H9 (cell line): ENCODE results near the gene SLC28A3. TPM values are rescaled to one million over a fixed set of nuclear protein-coding genes. Genes with fewer than 3 reads are reported as not detected.

Source experiments
- DNase-seq: peaks from one replicate; pipeline ENCODE4 v3.0.0-alpha.2; 2017
- H2AFZ ChIP-seq: one replicate; pipeline ENCODE4 v1.6.1; 2013; ENCODE audit warnings: mild to moderate bottlenecking, low read length, control low read depth, moderate library complexity
- H2AK5ac ChIP-seq: 2 replicates; pipeline ENCODE4 v1.6.1; 2013; ENCODE audit warnings: low read length, control low read depth, mixed read lengths; ENCODE audit not compliant: insufficient read length
- H2BK120ac ChIP-seq: one replicate; pipeline ENCODE4 v1.6.1; 2013; ENCODE audit warnings: low read depth, mild to moderate bottlenecking, low read length, control low read depth, inconsistent platforms; ENCODE audit not compliant: poor library complexity, severe bottlenecking
- H2BK12ac ChIP-seq: 2 replicates; pipeline ENCODE4 v1.6.1; 2013; ENCODE audit warnings: low read length, control low read depth, mixed read lengths, low read depth; ENCODE audit not compliant: insufficient read length
- H2BK15ac ChIP-seq: 2 replicates; pipeline ENCODE4 v1.6.1; 2013; ENCODE audit warnings: low read depth, low read length, control low read depth
- H2BK20ac ChIP-seq: one replicate; pipeline ENCODE4 v1.6.1; 2013; ENCODE audit warnings: low read depth, mild to moderate bottlenecking, low read length, control low read depth, inconsistent platforms; ENCODE audit not compliant: poor library complexity, severe bottlenecking
- H2BK5ac ChIP-seq: 2 replicates; pipeline ENCODE4 v1.6.1; 2013; ENCODE audit warnings: low read length, control low read depth, mixed read lengths; ENCODE audit not compliant: insufficient read length
- H3K14ac ChIP-seq: 2 replicates; pipeline ENCODE4 v1.6.1; 2013; ENCODE audit warnings: low read length, control low read depth; ENCODE audit not compliant: insufficient read depth
- H3K18ac ChIP-seq: 2 replicates; pipeline ENCODE4 v1.6.1; 2013; ENCODE audit warnings: low read depth, mild to moderate bottlenecking, mixed read lengths, low read length, control low read depth; ENCODE audit not compliant: insufficient read length
- H3K23ac ChIP-seq: 2 replicates; pipeline ENCODE4 v1.6.1; 2013; ENCODE audit warnings: low read length, control low read depth, mixed read lengths, low read depth; ENCODE audit not compliant: insufficient read length
- H3K23me2 ChIP-seq: 2 replicates; pipeline ENCODE4 v1.6.1; 2013; ENCODE audit warnings: low read depth, mild to moderate bottlenecking, mixed read lengths, low read length, control low read depth; ENCODE audit not compliant: insufficient read length, poor library complexity, severe bottlenecking
- H3K27ac ChIP-seq: 2 replicates; pipeline ENCODE4 v1.5.1; 2013; ENCODE audit warnings: low read length, control low read depth, mixed read lengths, low read depth; ENCODE audit not compliant: insufficient read length
- H3K27me3 ChIP-seq: 2 replicates; pipeline ENCODE4 v1.6.1; 2013; ENCODE audit warnings: low read length, control low read depth, inconsistent platforms; ENCODE audit not compliant: insufficient read depth
- H3K4ac ChIP-seq: 2 replicates; pipeline ENCODE4 v1.6.1; 2013; ENCODE audit warnings: low read depth, mild to moderate bottlenecking, control low read depth, inconsistent platforms, low read length, moderate library complexity
- H3K4me1 ChIP-seq: 2 replicates; pipeline ENCODE4 v1.6.1; 2013; ENCODE audit warnings: low read length, control low read depth, inconsistent platforms; ENCODE audit not compliant: insufficient read depth
- H3K4me2 ChIP-seq: 2 replicates; pipeline ENCODE4 v1.6.1; 2013; ENCODE audit warnings: low read length, control low read depth, mixed read lengths; ENCODE audit not compliant: insufficient read length, insufficient read depth
- H3K56ac ChIP-seq: 2 replicates; pipeline ENCODE4 v1.6.1; 2013; ENCODE audit warnings: low read depth, mild to moderate bottlenecking, mixed read lengths, low read length, control low read depth; ENCODE audit not compliant: insufficient read length
- H3K79me1 ChIP-seq: 2 replicates; pipeline ENCODE4 v1.6.1; 2013; ENCODE audit warnings: low read depth, mild to moderate bottlenecking, moderate library complexity, low read length, control low read depth, inconsistent platforms; ENCODE audit not compliant: insufficient read depth, poor library complexity, severe bottlenecking
- H3K79me2 ChIP-seq: 2 replicates; pipeline ENCODE4 v1.6.1; 2013; ENCODE audit warnings: low read length, control low read depth, inconsistent platforms; ENCODE audit not compliant: insufficient read depth
- H3K9ac ChIP-seq: 2 replicates; pipeline ENCODE4 v1.6.1; 2013; ENCODE audit warnings: low read length, control low read depth, mixed read lengths; ENCODE audit not compliant: insufficient read length; ENCODE audit errors: extremely low read depth
- H3K9me3 ChIP-seq: one replicate; pipeline ENCODE4 v1.6.1; 2013; ENCODE audit warnings: low read depth, low read length, inconsistent platforms; ENCODE audit not compliant: control insufficient read depth
- H3T11ph ChIP-seq: one replicate; pipeline ENCODE4 v1.6.1; 2013; ENCODE audit warnings: mild to moderate bottlenecking, low read length, control low read depth, inconsistent platforms
- H4K20me1 ChIP-seq: one replicate; pipeline ENCODE4 v1.6.1; 2013; ENCODE audit not compliant: control insufficient read depth, insufficient read length, insufficient read depth
- H4K5ac ChIP-seq: 2 replicates; pipeline ENCODE4 v1.6.1; 2013; ENCODE audit warnings: low read depth, mild to moderate bottlenecking, mixed read lengths, low read length, control low read depth; ENCODE audit not compliant: insufficient read length
- H4K8ac ChIP-seq: replicated peaks from 2 replicates; pipeline ENCODE4 v1.6.1; 2013; ENCODE audit warnings: low read length, control low read depth, mixed read lengths, low read depth; ENCODE audit not compliant: insufficient read length
- H4K91ac ChIP-seq: 2 replicates; pipeline ENCODE4 v1.6.1; 2013; ENCODE audit warnings: low read depth, mild to moderate bottlenecking, moderate library complexity, mixed read lengths, low read length, control low read depth; ENCODE audit not compliant: insufficient read length
- H3K27ac Mint-ChIP-seq, 3 experiments: 2 replicates in 2 of 3; 3 replicates in 1 of 3; pipeline ENCODE4 v1.8.0; 2020 to 2021; ENCODE audit warnings: mixed read lengths in 3 of 3, mild to moderate bottlenecking in 1 of 3, moderate library complexity in 1 of 3
- H3K27me3 Mint-ChIP-seq: 2 replicates; pipeline ENCODE4 v1.8.0; 2021; ENCODE audit warnings: low read depth, mild to moderate bottlenecking, moderate library complexity, mixed read lengths
- H3K36me3 Mint-ChIP-seq, 3 experiments: 2 replicates in 2 of 3; 3 replicates in 1 of 3; pipeline ENCODE4 v1.8.0; 2020 to 2021; ENCODE audit warnings: low read depth in 3 of 3, mixed read lengths in 3 of 3; ENCODE audit not compliant: insufficient read depth in 1 of 3
- H3K4me1 Mint-ChIP-seq, 2 experiments: 2 replicates each; pipeline ENCODE4 v1.8.0; 2020; ENCODE audit warnings: mixed read lengths in 2 of 2
- H3K4me3 Mint-ChIP-seq, 2 experiments: 2 replicates in 1 of 2; 3 replicates in 1 of 2; pipeline ENCODE4 v1.8.0; 2020 to 2021; ENCODE audit warnings: mild to moderate bottlenecking in 2 of 2, mixed read lengths in 2 of 2, moderate library complexity in 1 of 2
- H3K9me3 Mint-ChIP-seq, 2 experiments: 2 replicates in 1 of 2; 3 replicates in 1 of 2; pipeline ENCODE4 v1.8.0; 2020; ENCODE audit warnings: mild to moderate bottlenecking in 2 of 2, mixed read lengths in 2 of 2, moderate library complexity in 1 of 2
- WGBS: extraction: QIAGEN DNeasy Blood & Tissue Kit; methylation state at CpG from one replicate; pipeline ENCODE4 v1.1.7; 2013; ENCODE audit warnings: missing lambda C conversion rate, low lambda C conversion rate, mixed read lengths; ENCODE audit not compliant: insufficient read length; ENCODE audit errors: extremely low coverage; 5-methylcytosine and 5-hydroxymethylcytosine counted together
- total RNA-seq: library from RNA; stranded (reverse); gene quantifications from 2 replicates; pipeline ENCODE4 v1.2.1, GENCODE V29; 2021
- TF ChIP-seq, protein P1 (sequence below): fragments of 200-600 bp; sonication (generic); conservative IDR thresholded peaks from 3 replicates; pipeline ENCODE4 v1.8.0; 2021; ENCODE audit warnings: antibody characterized with exemption, mild to moderate bottlenecking

The SLC28A3 gene
- total RNA-seq, 1 experiment from 2014 or later = not detected

- Histone ChIP-seq H4K8ac (no peak overlapping the region), H3K56ac (no peak overlapping the region), H3T11ph (no peak overlapping the region), H3K27me3 (no peaks in the 10 kb centered on the region), H4K91ac (no peak overlapping the region), H3K4ac (no peak overlapping the region), H3K79me2 (no peaks in the 10 kb centered on the region), H4K5ac (no peak overlapping the region), H3K4me1 (peaks cover 3% of the 10 kb centered on the region; the same call in 1 of the 2 replicates), H2BK5ac (no peak overlapping the region), H2BK15ac (no peak overlapping the region), H2AFZ (no peak overlapping the region), H3K23ac (no peak overlapping the region), H2AK5ac (no peak overlapping the region), H2BK20ac (no peak overlapping the region), H4K20me1 (no peaks in the 10 kb centered on the region), H3K23me2 (no peaks in the 10 kb centered on the region), H3K14ac (no peak overlapping the region), H3K18ac (no peak overlapping the region), H3K9ac (no peak overlapping the region), H3K9me3 (no peaks in the 10 kb centered on the region), H2BK12ac (no peak overlapping the region), H3K79me1 (no peaks in the 10 kb centered on the region), H2BK120ac (no peak overlapping the region), H3K27ac (no peak overlapping the region), H3K4me2 (no peak overlapping the region)
- Mint-ChIP-seq H3K27ac (no peak overlapping the region), H3K27me3 (peaks cover 37% of the 10 kb centered on the region), H3K36me3 (no peaks in the 10 kb centered on the region), H3K9me3 (no peaks in the 10 kb centered on the region; a peak in 1 of 5 replicates), H3K4me1 (peaks cover 11% of the 10 kb centered on the region in 2 experiments), H3K4me3 (no peak overlapping the region)
- WGBS = no CpG with 5 or more reads among the region's 1 CpG
- no peak for DNase-seq
- TF ChIP-seq, protein P1, sequence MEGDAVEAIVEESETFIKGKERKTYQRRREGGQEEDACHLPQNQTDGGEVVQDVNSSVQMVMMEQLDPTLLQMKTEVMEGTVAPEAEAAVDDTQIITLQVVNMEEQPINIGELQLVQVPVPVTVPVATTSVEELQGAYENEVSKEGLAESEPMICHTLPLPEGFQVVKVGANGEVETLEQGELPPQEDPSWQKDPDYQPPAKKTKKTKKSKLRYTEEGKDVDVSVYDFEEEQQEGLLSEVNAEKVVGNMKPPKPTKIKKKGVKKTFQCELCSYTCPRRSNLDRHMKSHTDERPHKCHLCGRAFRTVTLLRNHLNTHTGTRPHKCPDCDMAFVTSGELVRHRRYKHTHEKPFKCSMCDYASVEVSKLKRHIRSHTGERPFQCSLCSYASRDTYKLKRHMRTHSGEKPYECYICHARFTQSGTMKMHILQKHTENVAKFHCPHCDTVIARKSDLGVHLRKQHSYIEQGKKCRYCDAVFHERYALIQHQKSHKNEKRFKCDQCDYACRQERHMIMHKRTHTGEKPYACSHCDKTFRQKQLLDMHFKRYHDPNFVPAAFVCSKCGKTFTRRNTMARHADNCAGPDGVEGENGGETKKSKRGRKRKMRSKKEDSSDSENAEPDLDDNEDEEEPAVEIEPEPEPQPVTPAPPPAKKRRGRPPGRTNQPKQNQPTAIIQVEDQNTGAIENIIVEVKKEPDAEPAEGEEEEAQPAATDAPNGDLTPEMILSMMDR = no peak
Observed at GRCh38 chr9:84278130-84278529, 62.4 kb downstream of the SLC28A3 start.
